GM12878 (cell line): ENCODE data around the gene CXXC4. TPM values are rescaled to one million over a fixed set of nuclear protein-coding genes. Genes with fewer than 3 reads are reported as not detected.

Experiments used
- ATAC-seq: fragments of 200-7000 bp; cut with Tn5 transposase; 3 replicates; pipeline ENCODE4 v1.9.1; 2020; ENCODE audit warnings: mild to moderate bottlenecking, moderate library complexity
- BruUV-seq: library from RNA; stranded (reverse); fragments of 400-500 nt; replicated peaks from 2 replicates; lab custom pipeline; 2021; lab: Mats Ljungman, UMichigan
- CTCF ChIA-PET: fragments of 300-600 bp; sonication (Branson Sonifier 250); formaldehyde crosslinking; extraction: SDS; loops from one replicate; lab custom pipeline; 2021; ENCODE audit warnings: inconsistent platforms; lab: Yijun Ruan, JAX
- POLR2A ChIA-PET: fragments of 350-600 bp; formaldehyde crosslinking; extraction: SDS; loops from one replicate; lab custom pipeline; 2021; ENCODE audit warnings: inconsistent platforms; lab: Charles Lee
- RAD21 ChIA-PET: fragments of 300-600 bp; sonication (Branson Sonifier 250); formaldehyde crosslinking; loops from one replicate; lab custom pipeline; 2023; ENCODE audit warnings: antibody characterized with exemption; ENCODE audit not compliant: unreplicated experiment; lab: Charles Lee
- SMC1A ChIA-PET: fragments of 300-600 bp; sonication (Branson Sonifier 250); formaldehyde crosslinking; loops from one replicate; lab custom pipeline; 2023; ENCODE audit not compliant: unreplicated experiment, uncharacterized antibody; lab: Charles Lee
- DNase-seq: peaks from one replicate; pipeline ENCODE4 v3.0.0-alpha.2; 2011; ENCODE audit warnings: low read depth, low spot score
- FAIRE-seq: peaks from 3 replicates; lab custom pipeline; 2011; peaks lifted over from hg19 to GRCh38; lab: Jason Lieb, UNC
- H2AFZ ChIP-seq: 2 replicates; pipeline ENCODE4 v1.6.0; 2011; ENCODE audit warnings: low read depth, low read length, control low read depth; ENCODE audit not compliant: control insufficient read depth
- H3K27ac ChIP-seq: 2 replicates; pipeline ENCODE4 v1.5.1; 2011; ENCODE audit warnings: control low read depth; ENCODE audit not compliant: control insufficient read depth, insufficient read depth
- H3K27me3 ChIP-seq, 2 experiments: replicated peaks in 1 of 2; 2 replicates each; pipeline versions ENCODE4 v1.6.0 to v1.6.1; 2011; ENCODE audit warnings: low read length in 1 of 2; ENCODE audit not compliant: control insufficient read depth in 2 of 2, insufficient read depth in 2 of 2
- H3K36me3 ChIP-seq, 2 experiments: 2 replicates each; pipeline ENCODE4 v1.5.1; 2011; ENCODE audit warnings: low read length in 1 of 2; ENCODE audit not compliant: control insufficient read depth in 2 of 2, insufficient read depth in 2 of 2
- H3K4me1 ChIP-seq: 2 replicates; pipeline ENCODE4 v1.6.1; 2011; ENCODE audit warnings: mild to moderate bottlenecking, low read length, moderate library complexity, mixed read lengths; ENCODE audit not compliant: control insufficient read depth, insufficient read depth
- H3K4me2 ChIP-seq: 2 replicates; pipeline ENCODE4 v1.6.0; 2011; ENCODE audit warnings: control low read depth; ENCODE audit not compliant: control insufficient read depth, insufficient read depth
- H3K4me3 ChIP-seq: fragments of 200-600 bp; sonication (generic); 2 replicates; pipeline ENCODE4 v1.5.1; 2016
- H3K79me2 ChIP-seq: 2 replicates; pipeline ENCODE4 v1.6.0; 2011; ENCODE audit warnings: low read length; ENCODE audit not compliant: control insufficient read depth, insufficient read depth
- H3K9ac ChIP-seq: 2 replicates; pipeline ENCODE4 v1.8.0; 2011; ENCODE audit warnings: low read length, control low read depth, mixed read lengths; ENCODE audit not compliant: control insufficient read depth, insufficient read depth
- H3K9me3 ChIP-seq: replicated peaks from 3 replicates; pipeline ENCODE4 v1.5.1; 2011; ENCODE audit warnings: mild to moderate bottlenecking, low read length; ENCODE audit not compliant: control insufficient read depth, insufficient read depth
- H4K20me1 ChIP-seq: 2 replicates; pipeline ENCODE4 v1.6.0; 2011; ENCODE audit not compliant: control insufficient read depth, insufficient read depth
- ATF2 ChIP-seq: IDR thresholded peaks from 2 replicates; pipeline ENCODE4 v1.6.1; 2012; ENCODE audit warnings: low read length, inconsistent platforms
- BCLAF1 ChIP-seq: fragments of 450-650 bp; IDR thresholded peaks from 2 replicates; pipeline ENCODE4 v1.6.1; 2017; ENCODE audit warnings: antibody characterized with exemption, mild to moderate bottlenecking, moderate library complexity
- KAT2A ChIP-seq: conservative IDR thresholded peaks from 2 replicates; pipeline ENCODE4 v1.6.1; 2011; ENCODE audit warnings: low read depth, low read length; ENCODE audit not compliant: control insufficient read depth
- MTA2 ChIP-seq: fragments of 450-650 bp; IDR thresholded peaks from 2 replicates; pipeline ENCODE4 v1.6.1; 2016; ENCODE audit warnings: low read depth, mild to moderate bottlenecking, moderate library complexity
- NR2C1 ChIP-seq: fragments of 450-650 bp; IDR thresholded peaks from 2 replicates; pipeline ENCODE4 v1.6.1; 2017; ENCODE audit warnings: antibody characterized with exemption, mild to moderate bottlenecking, moderate library complexity
- NR2C2 ChIP-seq: IDR thresholded peaks from 2 replicates; pipeline ENCODE4 v1.6.1; 2011; ENCODE audit warnings: borderline replicate concordance, low read depth; ENCODE audit not compliant: control insufficient read depth, insufficient read length
- NR2F1 ChIP-seq: fragments of 450-650 bp; conservative IDR thresholded peaks from 2 replicates; pipeline ENCODE4 v1.6.1; 2017; ENCODE audit warnings: mild to moderate bottlenecking
- TCF3 ChIP-seq: IDR thresholded peaks from 2 replicates; pipeline ENCODE4 v1.6.1; 2012; ENCODE audit warnings: low read depth, mild to moderate bottlenecking, low read length, borderline replicate concordance; ENCODE audit not compliant: insufficient read depth
- YY1 ChIP-seq: IDR thresholded peaks from 2 replicates; pipeline ENCODE4 v1.6.1; 2011; ENCODE audit warnings: low read depth, mild to moderate bottlenecking, low read length
- WGBS: methylation state at CpG from one replicate; pipeline ENCODE4 v1.1.6; 2016; ENCODE audit warnings: low lambda C conversion rate; ENCODE audit not compliant: insufficient replicate concordance, insufficient coverage; ENCODE audit errors: missing lambda C conversion rate; 5-methylcytosine and 5-hydroxymethylcytosine counted together
- in situ Hi-C: fragments of 300-500 bp; cut with MboI; formaldehyde crosslinking; loops from 9 replicates; pipeline ENCODE4 v1.14.3; 2018; ENCODE audit warnings: mixed read lengths
- intact Hi-C: fragments of 100-400 bp; cut with micrococcal nuclease; formaldehyde crosslinking; loops from one replicate; pipeline ENCODE4 v1.14.2; 2022; ENCODE audit not compliant: unreplicated experiment
- polyA plus RNA-seq, 11 experiments: library from polyadenylated mRNA; depleted of rRNA in 4 of 11; unstranded in 6 of 11; stranded (reverse) in 5 of 11; fragments of >200 nt; fragmentation: Nextera tagmentation in 4 of 11; fragmentation: Illumina TruSeq in 1 of 11; extraction: Ambion mirVana in 4 of 11; extraction: Trizol in 1 of 11; gene quantifications; 1 replicate in 1 of 11; 2 replicates in 10 of 11; pipeline versions ENCODE4 v1.2.1 to v1.2.3, GENCODE V29; 2011 to 2016; ENCODE audit warnings: inconsistent platforms in 2 of 11, missing spikeins in 2 of 11, low read depth in 1 of 11
- total RNA-seq, 4 experiments: library from RNA; depleted of rRNA in 3 of 4; stranded (reverse); fragments of >200 nt in 3 of 4; fragmentation: Illumina TruSeq in 1 of 4; extraction: Trizol in 1 of 4; gene quantifications; 2 replicates each; pipeline versions ENCODE4 v1.2.1 to v1.2.3, GENCODE V29; 2013 to 2021

CXXC4 gene
- total and polyA plus RNA-seq, 10 of the 15 experiments (the other 5 are each of a cell fraction or from before 2014, with no cell fraction given) = 4.2 to 17.0 (median 7.8) TPM

DNA sequence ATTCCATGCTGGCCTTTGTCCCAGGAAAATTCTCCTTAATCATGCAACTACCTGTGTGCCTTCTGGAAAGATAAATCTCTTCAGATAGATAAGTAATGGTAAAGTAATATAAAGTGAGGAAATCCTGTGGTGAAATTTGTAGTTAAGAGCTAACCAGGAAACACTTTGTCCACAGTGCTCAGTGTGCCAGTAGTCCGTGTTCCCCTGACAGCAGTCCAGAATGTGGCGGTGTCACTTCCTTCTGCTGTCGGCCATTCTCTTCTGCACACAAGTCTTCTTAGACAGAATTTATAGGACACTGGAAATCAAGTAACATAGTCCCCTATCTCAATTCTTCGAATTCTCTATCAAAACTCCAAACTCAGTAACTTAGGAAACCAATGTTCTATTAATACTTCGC is 5.7 kb upstream of the CXXC4 start:
- ChIA-PET RAD21 (interaction anchor here (0.9 to 1.7 kb wide), 2 partner anchors 9 to 12 kb away, joined by 3 read pairs; no protein-coding TSS in a partner anchor), CTCF (interaction anchor here (0.7 to 1.7 kb wide), 3 partner anchors 10 to 31 kb away, joined by 3 to 4 read pairs (median 4); no protein-coding TSS in a partner anchor), POLR2A (no interaction called here), SMC1A (interaction anchor here (0.9 to 6.6 kb wide), 7 partner anchors 10 to 106 kb away, joined by 3 to 47 read pairs (median 4); no protein-coding TSS in a partner anchor)
- no TSS peak for BruUV-seq
- FAIRE-seq (peak; percentile 80), ATAC-seq (peak; percentile 27; the same call in 1 of the 3 replicates), DNase-seq (no peak)
- no peak overlapping the region for H3K9ac ChIP-seq
- H3K4me3 ChIP-seq = no peak overlapping the region
- no peaks in the 10 kb centered on the region for H3K36me3 ChIP-seq
- no peaks in the 10 kb centered on the region for H4K20me1 ChIP-seq
- 59% methylated on average over 5 of the region's 5 CpGs for WGBS
- H3K4me1 ChIP-seq = no peaks in the 10 kb centered on the region
- no peaks in the 10 kb centered on the region for H3K27me3 ChIP-seq
- H3K4me2 ChIP-seq = no peak overlapping the region
- intact Hi-C loops = no loop called here
- H3K79me2 ChIP-seq = peaks cover 1% of the 10 kb centered on the region; the same call in 1 of the 2 replicates
- H2AFZ ChIP-seq = peak overlapping the region; percentile 42; the same call in 1 of the 2 replicates
- H3K9me3 ChIP-seq = no peaks in the 10 kb centered on the region
- H3K27ac ChIP-seq = no peak overlapping the region
- in situ Hi-C loops = no loop called here
- TF ChIP-seq TCF3 = no peak
- TF ChIP-seq YY1 = 0 out of 2 replicates have a peak, but pooled peaks have one; percentile 46

GRCh38 chr4:104494185-104494584 is 509 bp downstream of the CXXC4 start:
- H3K27ac ChIP-seq = peak overlapping the region; percentile 91
- ChIA-PET POLR2A (interaction anchor here (0.5 to 0.6 kb wide), 2 partner anchors 89 to 275 kb away, joined by 5 to 6 read pairs; no protein-coding TSS in a partner anchor), RAD21 (interaction anchor here (1.3 kb wide), 1 partner anchor 21 kb away, joined by 6 read pairs; no protein-coding TSS in a partner anchor), SMC1A (interaction anchor here (0.5 to 1.4 kb wide), 7 partner anchors 16 to 303 kb away, joined by 3 to 10 read pairs (median 4); no protein-coding TSS in a partner anchor), CTCF (interaction anchor here (0.6 to 0.7 kb wide), 3 partner anchors 279 to 1302 kb away, joined by 3 to 4 read pairs (median 3); no protein-coding TSS in a partner anchor)
- intact Hi-C loops (loop anchor here (5.0 to 10.0 kb wide), 7 partner anchors 248 to 1667 kb away; partner anchors contain the start of genes PPA2, TET2 and UBE2D3), in situ Hi-C loops (loop anchor here (10.0 kb wide), 1 partner anchor 371 kb away; no protein-coding TSS in a partner anchor)
- 28% methylated on average over 5 of the region's 5 CpGs for WGBS
- H3K4me3 ChIP-seq = peak overlapping the region; percentile 84
- H3K4me2 ChIP-seq = peak overlapping the region; percentile 86
- H3K9me3 ChIP-seq = no peaks in the 10 kb centered on the region
- no peak for FAIRE-seq
- 0 out of 2 replicates have a peak, but pooled peaks cover 3% of the 10 kb centered on the region for H3K4me1 ChIP-seq
- TF ChIP-seq NR2C2 = no peak
- peak; percentile 61; the same call in 1 of the 2 replicates for TF ChIP-seq NR2C1
- TF ChIP-seq NR2F1 = peak; percentile 88
- TF ChIP-seq ATF2 = 0 out of 2 replicates have a peak, but pooled peaks have one; percentile 0
- TF ChIP-seq KAT2A = no peak
- no peak for TF ChIP-seq BCLAF1
- TF ChIP-seq MTA2 = 0 out of 2 replicates have a peak, but pooled peaks have one; percentile 3
- no peaks in the 10 kb centered on the region for H4K20me1 ChIP-seq
- H2AFZ ChIP-seq = peak overlapping the region; percentile 88
- H3K27me3 ChIP-seq = no peaks in the 10 kb centered on the region
- ATAC-seq = no peak
- peaks cover 31% of the 10 kb centered on the region for H3K79me2 ChIP-seq
- no peaks in the 10 kb centered on the region for H3K36me3 ChIP-seq
- peak overlapping the region; percentile 66 for H3K9ac ChIP-seq
- BruUV-seq = no TSS peak
- DNase-seq = no peak
